Ureter (tissue), 1 donor: ENCODE measurements around the gene PSENEN. TPM values are rescaled to one million over a fixed set of nuclear protein-coding genes. Genes with fewer than 3 reads are reported as not detected.
"Not testable (repeated sequence)": the region's sequence is repeated elsewhere in the genome, so short reads cannot be mapped to it uniquely, and the experiment has no call there.

Source experiments
- DNase-seq: peaks from one replicate; pipeline ENCODE4 v3.0.0-alpha.2; 2020; ENCODE audit warnings: low spot score
- total RNA-seq: library from RNA; stranded (reverse); gene quantifications from one replicate; pipeline ENCODE4 v1.2.4, GENCODE V29; 2023
- donor health status: DM: yes; HTN: yes; CAD: no.

Gene PSENEN
- total RNA-seq, 1 donor from 2014 or later = 81.1 TPM

DNA sequence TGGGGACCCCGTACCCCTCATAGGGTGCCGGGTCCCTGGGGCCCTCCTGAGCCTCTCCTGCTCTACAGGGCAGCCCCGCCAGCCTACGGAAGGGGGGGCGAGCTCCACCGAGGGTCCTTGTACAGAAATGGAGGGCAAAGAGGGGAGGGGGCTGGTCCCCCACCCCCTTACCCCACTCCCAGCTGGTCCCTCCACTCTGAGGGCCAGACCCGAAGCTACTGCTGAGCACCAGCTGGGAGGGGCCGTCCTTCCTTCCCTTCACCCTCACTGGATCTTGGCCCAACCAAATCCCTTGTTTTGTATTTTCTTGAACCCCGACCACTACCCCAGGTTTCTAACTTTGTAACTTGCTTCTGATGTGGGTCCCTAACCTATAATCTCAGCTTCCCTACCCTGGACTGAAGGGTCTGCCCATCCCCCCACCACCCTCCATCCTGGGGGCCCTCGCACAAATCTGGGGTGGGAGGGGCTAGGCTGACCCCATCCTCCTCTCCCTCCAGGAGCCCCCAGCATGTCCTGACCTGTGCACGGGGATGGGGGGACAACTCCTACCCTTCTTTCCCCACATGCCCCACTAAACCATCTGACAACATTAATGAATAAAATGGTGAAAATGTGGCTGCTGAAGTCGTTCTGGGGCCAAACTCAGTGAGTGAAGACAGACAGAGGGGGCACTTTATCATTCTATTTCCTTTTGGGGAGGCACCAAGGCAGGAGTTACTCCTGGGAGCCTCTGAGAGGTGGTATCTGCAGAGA is 42.9 kb downstream of the PSENEN start:
- no peak for DNase-seq

DNA sequence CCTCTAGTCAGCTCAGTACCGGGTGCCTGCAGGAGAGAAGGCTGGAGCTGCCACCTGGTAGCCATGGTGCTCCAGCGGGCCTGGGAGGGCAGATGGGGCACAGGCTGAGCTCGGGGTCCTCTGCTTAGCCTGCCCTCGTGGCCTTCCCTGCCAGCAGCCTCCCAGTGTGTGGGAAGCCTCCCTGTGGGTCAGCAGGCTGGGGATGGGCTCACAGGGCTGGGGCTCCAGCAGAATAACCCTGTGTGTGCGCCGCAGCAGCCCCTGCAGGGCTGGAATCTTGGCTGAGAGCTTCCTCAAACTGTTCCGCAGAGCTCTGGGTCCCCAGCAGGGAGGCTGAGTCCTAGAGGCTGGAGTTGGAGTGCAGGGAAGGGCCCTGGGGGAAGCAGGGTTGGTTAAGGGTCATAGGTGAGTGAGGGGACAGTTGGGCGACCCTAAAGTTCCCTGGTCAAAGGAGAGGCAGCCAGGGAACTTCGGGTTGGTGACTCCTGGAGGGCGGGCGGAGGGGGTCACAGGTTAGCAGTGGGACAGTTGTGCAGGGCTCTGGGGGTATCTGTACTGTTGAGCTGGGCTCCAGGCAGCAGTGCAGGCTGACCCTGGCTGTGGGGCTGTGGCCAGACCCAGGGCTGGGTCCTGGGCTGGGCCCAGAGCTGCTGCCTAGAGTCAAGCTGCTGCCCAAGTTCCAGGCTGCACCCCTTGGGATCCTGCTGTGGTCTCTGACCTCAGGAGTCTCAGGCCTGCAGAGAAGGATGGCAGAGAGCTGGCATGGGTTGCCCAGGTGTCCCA is 43.9 kb downstream of the PSENEN start:
- DNase-seq = no peak

DNA sequence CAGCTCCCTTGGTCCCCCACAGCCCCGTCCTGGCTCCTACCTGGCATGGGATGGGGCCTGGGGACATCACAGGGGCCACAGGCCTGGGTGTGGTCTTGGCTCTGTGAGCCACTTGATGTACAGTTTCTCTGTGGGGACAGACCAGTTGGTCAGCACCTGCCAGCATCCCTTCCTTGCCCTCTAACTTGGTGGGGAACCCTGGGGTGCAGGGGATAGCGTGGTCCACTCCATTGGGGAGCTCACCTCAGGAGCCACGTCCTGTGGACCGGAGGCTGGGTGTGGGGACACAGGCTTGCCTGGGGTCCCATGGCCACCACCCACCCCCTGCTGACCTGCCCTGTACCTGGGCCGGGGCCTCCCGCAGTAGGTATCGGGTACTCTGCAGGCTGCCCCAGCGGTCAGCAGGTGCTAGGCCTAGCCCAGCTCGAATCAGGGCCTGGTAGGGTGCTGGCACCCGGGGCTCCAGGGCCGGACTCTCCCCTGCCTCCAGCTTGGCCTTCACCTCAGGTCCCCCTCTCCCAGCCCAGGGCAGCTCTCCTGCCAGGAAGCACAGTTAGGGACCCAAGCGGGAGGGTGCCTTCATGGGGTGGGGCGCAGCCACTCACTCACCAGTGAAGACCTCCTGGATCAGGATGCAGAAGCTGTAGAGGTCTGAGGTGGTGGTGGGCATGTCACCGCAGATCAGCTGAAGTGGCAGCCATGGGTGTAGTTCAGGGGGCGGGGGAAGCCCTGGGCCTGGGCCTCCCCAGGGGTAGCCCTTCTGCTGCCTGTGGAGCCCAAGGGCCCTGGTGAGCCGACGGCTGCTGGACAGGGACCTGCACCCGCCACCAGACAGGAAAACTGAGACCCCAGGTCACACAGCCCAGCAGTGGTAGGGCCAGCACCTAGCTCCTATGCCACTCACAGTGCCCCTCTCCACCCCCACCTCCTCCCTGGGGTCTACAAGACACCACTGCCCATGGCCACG is 44.8 kb downstream of the PSENEN start:
- no peak for DNase-seq

DNA sequence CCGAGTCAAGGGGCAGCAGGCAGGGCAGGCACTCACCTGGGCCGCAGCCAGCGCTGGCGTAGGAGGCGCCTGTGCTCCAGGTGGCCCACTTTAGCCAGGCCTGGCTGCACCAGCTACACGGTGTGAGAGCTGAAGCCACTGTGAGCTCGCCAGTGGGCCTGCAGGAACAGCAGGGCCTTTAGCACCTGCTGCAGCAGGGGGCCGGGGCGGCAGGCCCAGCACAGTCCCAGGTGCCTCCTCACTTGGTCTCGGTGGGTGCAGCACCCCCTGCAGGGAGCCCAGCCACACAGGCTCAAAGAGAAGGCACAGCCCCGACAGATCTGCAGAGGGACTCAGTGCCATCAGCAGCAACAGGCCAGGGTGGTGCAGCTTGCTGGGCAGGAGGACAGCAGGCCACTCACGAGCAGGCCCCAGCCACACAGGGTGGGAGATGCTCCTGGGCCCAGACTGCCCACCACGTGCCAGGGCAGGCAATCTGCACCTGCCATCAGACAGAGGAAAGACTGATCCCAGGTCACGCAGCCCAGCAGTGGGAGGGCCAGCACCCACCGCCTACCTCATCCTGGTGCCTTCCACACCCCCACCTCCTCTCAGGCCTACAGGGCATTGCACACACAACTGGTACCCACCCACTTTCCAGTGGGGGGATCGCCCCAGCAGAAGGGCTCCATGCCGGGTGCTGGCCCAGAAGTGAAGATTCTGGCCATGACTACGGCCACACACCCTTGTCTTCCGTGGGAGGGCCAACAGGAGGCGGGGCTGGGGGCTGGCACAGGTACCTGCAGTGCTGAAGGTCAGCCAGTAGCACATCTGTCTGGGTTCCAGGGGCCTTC is 45.7 kb downstream of the PSENEN start:
- DNase-seq = no peak

DNA sequence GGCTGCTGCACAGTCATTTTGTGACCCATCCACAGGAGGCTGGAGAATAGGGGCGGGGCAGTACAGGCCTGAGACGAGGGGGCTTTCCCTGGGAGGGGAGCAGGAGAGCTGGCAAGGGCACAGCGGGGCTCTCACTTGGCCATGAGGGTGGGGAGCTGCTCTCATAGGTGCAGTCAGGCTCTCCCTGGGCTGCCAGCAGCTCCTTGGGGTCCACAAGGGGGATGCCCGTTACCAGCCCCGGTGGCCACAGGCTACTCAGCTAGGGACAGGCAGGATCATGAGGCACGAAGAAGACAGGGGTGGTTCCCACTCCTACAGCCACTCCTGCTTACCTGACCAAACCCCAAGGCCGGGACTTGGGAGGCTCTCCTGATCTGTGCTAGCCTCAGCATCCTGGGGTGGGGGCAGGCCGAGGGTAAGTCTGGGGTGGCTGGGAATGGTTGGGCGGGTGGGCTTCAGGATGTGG is 46.4 kb downstream of the PSENEN start:
- DNase-seq = no peak

DNA sequence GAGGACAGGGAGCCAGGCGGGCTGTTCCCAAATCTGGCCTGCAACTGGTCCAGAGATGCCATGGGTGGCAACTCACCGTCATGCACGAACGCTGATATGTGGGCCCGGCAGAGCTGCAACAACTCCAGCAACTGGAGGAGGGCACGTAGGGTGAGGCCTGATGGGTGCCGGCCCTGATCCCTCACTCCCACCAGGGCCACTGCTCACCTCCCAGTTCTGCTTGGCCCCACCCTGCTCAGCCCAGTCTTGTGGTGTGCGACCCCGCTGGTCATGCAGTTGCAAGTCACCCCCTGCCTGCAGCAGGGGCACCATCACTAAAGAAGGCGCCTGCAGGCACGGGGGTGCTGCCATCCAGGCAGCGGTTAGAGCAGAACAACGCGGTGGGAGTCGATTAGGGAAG is 46.9 kb downstream of the PSENEN start:
- no peak for DNase-seq

DNA sequence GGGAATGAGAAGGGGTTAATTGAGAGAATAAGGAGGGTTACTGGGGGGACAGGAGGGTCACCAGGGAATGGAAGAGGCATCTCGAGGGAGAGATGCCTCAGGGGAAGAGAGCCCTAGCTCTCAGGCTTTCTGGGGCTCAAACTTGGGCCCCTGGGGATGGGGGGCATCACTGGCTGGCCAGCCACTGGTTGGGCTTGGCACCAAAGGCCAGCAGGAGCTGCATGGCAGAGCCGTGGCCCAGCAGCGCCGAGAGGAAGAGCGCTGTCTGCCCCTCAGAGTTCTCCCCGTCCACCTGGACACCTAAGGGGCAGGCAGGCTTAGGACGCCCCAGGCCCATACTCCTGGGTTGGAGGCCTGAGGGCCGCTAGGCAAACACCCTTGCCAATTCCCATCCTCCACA is 47.4 kb downstream of the PSENEN start:
- DNase-seq = no peak

DNA sequence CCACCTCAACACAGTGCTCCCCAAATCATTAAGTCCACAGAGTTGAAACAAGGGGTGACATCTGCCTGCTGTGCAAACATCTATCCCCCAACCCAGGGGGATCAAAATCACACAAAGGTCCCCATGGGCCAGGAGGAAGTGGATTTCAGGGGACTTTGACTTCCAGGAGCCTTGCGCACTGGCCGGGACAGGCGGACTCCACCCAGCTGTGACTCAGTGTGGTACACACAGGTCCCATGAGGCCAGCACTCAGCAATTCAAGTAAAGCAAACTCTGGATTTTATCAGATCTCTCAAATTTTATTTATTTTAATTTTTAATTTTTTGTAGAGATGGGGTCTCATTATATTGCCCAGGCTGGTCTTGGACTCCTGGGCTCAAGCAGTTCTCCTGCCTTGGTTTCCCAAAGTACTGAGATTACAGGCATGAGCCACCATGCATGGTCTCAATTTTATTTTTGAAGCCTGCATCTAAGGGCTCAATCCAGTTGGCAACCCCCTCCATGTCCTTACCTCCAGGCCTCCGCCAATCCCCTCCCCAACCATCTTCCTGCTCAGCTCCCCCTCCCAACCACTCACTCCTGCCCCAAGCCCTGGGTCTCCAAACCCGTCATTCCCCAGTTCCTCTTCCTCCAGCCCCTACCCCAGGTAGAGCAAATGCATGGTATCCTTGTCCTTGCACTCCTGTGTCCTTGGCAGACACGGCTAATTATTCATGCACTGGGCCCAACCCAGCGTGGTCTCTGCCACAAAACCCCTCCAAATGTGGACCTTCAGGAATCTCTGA is 48.1 kb downstream of the PSENEN start:
- DNase-seq = no peak

DNA sequence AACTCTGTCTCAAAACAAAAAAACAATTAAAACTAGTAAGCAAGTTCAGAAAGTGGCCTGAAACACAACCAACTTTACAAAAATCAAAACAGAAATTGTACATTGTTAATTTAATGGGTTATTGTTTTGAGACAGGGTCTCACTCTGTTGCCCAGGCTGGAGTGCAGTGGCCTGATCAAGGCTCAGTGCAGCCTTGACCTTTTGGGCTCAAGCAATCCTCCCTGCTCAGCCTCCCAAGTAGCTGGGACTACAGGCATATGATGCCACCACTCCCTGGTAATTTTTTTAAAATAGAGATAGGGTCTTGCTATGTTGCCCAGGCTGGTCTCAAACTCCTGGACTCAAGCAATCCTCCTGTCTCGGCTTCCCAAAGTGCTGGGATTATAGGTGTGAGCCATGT is 50.1 kb downstream of the PSENEN start:
- DNase-seq = not testable (repeated sequence)

Other genes starting within 250 kb of the PSENEN start
- 131 TPM for gene DMKN, start 232.0 kb upstream of the PSENEN start, total RNA-seq
- gene SBSN, start 217.3 kb upstream of the PSENEN start, total RNA-seq = not detected
- not detected for gene GAPDHS, start 212.2 kb upstream of the PSENEN start, total RNA-seq
- gene TMEM147, start 200.0 kb upstream of the PSENEN start, total RNA-seq = 113 TPM
- gene ATP4A, start 182.0 kb upstream of the PSENEN start, total RNA-seq = not detected
- not detected for gene PMIS2, start 159.5 kb upstream of the PSENEN start, total RNA-seq
- gene HAUS5, start 132.9 kb upstream of the PSENEN start, total RNA-seq = 19.2 TPM
- gene RBM42, start 116.6 kb upstream of the PSENEN start, total RNA-seq = 66.6 TPM
- 1.1 TPM for gene ETV2, start 103.9 kb upstream of the PSENEN start, total RNA-seq
- 473 TPM for gene COX6B1, start 97.3 kb upstream of the PSENEN start, total RNA-seq
- 631 TPM for gene UPK1A, start 79.1 kb upstream of the PSENEN start, total RNA-seq
- not detected for gene ZBTB32, start 41.1 kb upstream of the PSENEN start, total RNA-seq
- gene KMT2B, start 27.6 kb upstream of the PSENEN start, total RNA-seq = 43.7 TPM
- 14.7 TPM for gene IGFLR1, start 3.2 kb upstream of the PSENEN start, total RNA-seq
- 32.9 TPM for gene U2AF1L4, start 233 bp upstream of the PSENEN start, total RNA-seq
- 7.2 TPM for gene LIN37, start 2.9 kb downstream of the PSENEN start, total RNA-seq
- 80.9 TPM for gene HSPB6, start 11.4 kb downstream of the PSENEN start, total RNA-seq
- gene PROSER3, start 12.5 kb downstream of the PSENEN start, total RNA-seq = 51.1 TPM
- 17.8 TPM for gene ARHGAP33, start 29.9 kb downstream of the PSENEN start, total RNA-seq
- gene PRODH2, start 67.2 kb downstream of the PSENEN start, total RNA-seq = not detected
- gene NPHS1, start 106.9 kb downstream of the PSENEN start, total RNA-seq = not detected
- not detected for gene KIRREL2, start 111.3 kb downstream of the PSENEN start, total RNA-seq
- gene APLP1, start 122.9 kb downstream of the PSENEN start, total RNA-seq = 6.2 TPM
- 14.1 TPM for gene NFKBID, start 154.9 kb downstream of the PSENEN start, total RNA-seq
- 6.8 TPM for gene HCST, start 156.9 kb downstream of the PSENEN start, total RNA-seq
- 18.7 TPM for gene TYROBP, start 162.6 kb downstream of the PSENEN start, total RNA-seq
- 9.6 TPM for gene LRFN3, start 190.7 kb downstream of the PSENEN start, total RNA-seq
- 13.8 TPM for gene SDHAF1, start 249.5 kb downstream of the PSENEN start, total RNA-seq